HCT116 (cell line): ENCODE data around the gene HIVEP1. TPM values are rescaled to one million over a fixed set of nuclear protein-coding genes. Genes with fewer than 3 reads are reported as not detected.

ENCODE experiments used
- ATAC-seq: fragments of 200-7000 bp; cut with Tn5 transposase; 2 replicates; pipeline ENCODE4 v1.9.1; 2020; ENCODE audit warnings: mild to moderate bottlenecking, moderate library complexity
- BruUV-seq: library from RNA; stranded (reverse); fragments of 400-500 nt; replicated peaks from 2 replicates; lab custom pipeline; 2021; lab: Mats Ljungman, UMichigan
- CTCF ChIA-PET: fragments of 300-600 bp; sonication (Branson Sonifier 250); formaldehyde crosslinking; loops from one replicate; lab custom pipeline; 2021; ENCODE audit warnings: antibody characterized with exemption; lab: Charles Lee
- POLR2A ChIA-PET: fragments of 300-600, 350-600 bp; sonication (Branson Sonifier 250); formaldehyde crosslinking; loops from one replicate; lab custom pipeline; 2021; ENCODE audit warnings: antibody characterized with exemption; lab: Charles Lee
- RAD21 ChIA-PET, 2 experiments: fragments of 300-600 bp; sonication (Branson Sonifier 250); formaldehyde crosslinking; loops; one replicate each; lab custom pipeline; 2023; ENCODE audit warnings: low total read pairs in 2 of 2; ENCODE audit not compliant: uncharacterized antibody in 2 of 2, unreplicated experiment in 2 of 2, low non-redundant PET in 1 of 2; lab: Charles Lee
- DNase-seq: peaks from one replicate; pipeline ENCODE4 v3.0.0-alpha.2; 2010; ENCODE audit warnings: low read depth, low spot score
- H2AFZ ChIP-seq: fragments of 200-600 bp; shearing (Covaris generic), sonication (generic); 2 replicates; pipeline ENCODE4 v1.6.1; 2017; ENCODE audit warnings: low read depth, mixed run types, mixed read lengths, antibody characterized with exemption, low read length; ENCODE audit not compliant: poor library complexity, severe bottlenecking
- H3K27ac ChIP-seq: 2 replicates; pipeline ENCODE4 v1.5.1; 2012; ENCODE audit warnings: low read depth, low read length
- H3K27me3 ChIP-seq: fragments of 200-600 bp; sonication (generic); 2 replicates; pipeline ENCODE4 v1.6.1; 2016; ENCODE audit warnings: mixed run types, low read length, mixed read lengths; ENCODE audit not compliant: insufficient read depth
- H3K36me3 ChIP-seq, 2 experiments: fragments of 200-500 bp in 1 of 2; fragments of 200-600 bp in 1 of 2; sonication (Bioruptor generic) in 1 of 2; sonication (generic) in 1 of 2; 2 replicates each; pipeline versions ENCODE4 v1.5.1 to v1.6.1; 2014 to 2016; ENCODE audit warnings: low read length in 2 of 2, inconsistent platforms in 1 of 2, mixed read lengths in 1 of 2, mixed run types in 1 of 2; ENCODE audit not compliant: insufficient read depth in 2 of 2, control insufficient read depth in 1 of 2
- H3K4me1 ChIP-seq, 2 experiments: fragments of 200-600 bp in 1 of 2; sonication (generic) in 1 of 2; 2 replicates each; pipeline versions ENCODE4 v1.5.1 to v1.6.1; 2012 to 2017; ENCODE audit warnings: low read length in 2 of 2, inconsistent platforms in 1 of 2, mild to moderate bottlenecking in 1 of 2, mixed read lengths in 1 of 2, mixed run types in 1 of 2, moderate library complexity in 1 of 2; ENCODE audit not compliant: insufficient read depth in 2 of 2, control insufficient read depth in 1 of 2
- H3K4me2 ChIP-seq: fragments of 200-600 bp; sonication (generic); 2 replicates; pipeline ENCODE4 v1.6.1; 2017; ENCODE audit warnings: mixed run types, low read length, mixed read lengths
- H3K4me3 ChIP-seq, 2 experiments: fragments of 200-600 bp in 1 of 2; sonication (generic) in 1 of 2; replicated peaks in 1 of 2; 2 replicates each; pipeline ENCODE4 v1.5.1; 2011 to 2016; ENCODE audit warnings: low read length in 2 of 2, control low read depth in 1 of 2, low read depth in 1 of 2, mild to moderate bottlenecking in 1 of 2, mixed read lengths in 1 of 2, mixed run types in 1 of 2
- H3K79me2 ChIP-seq: fragments of 200-600 bp; sonication (generic); 2 replicates; pipeline ENCODE4 v1.6.1; 2017; ENCODE audit warnings: mild to moderate bottlenecking, mixed run types, low read length, moderate library complexity, mixed read lengths; ENCODE audit not compliant: insufficient read depth
- H3K9ac ChIP-seq: fragments of 200-600 bp; sonication (generic); 2 replicates; pipeline ENCODE4 v1.6.1; 2016; ENCODE audit warnings: low read length, mixed read lengths
- H3K9me2 ChIP-seq: fragments of 200-600 bp; sonication (generic), shearing (Covaris generic); 2 replicates; pipeline ENCODE4 v1.6.1; 2017; ENCODE audit warnings: mixed run types, mild to moderate bottlenecking, moderate library complexity; ENCODE audit not compliant: insufficient read depth
- H3K9me3 ChIP-seq, 2 experiments: fragments of 200-500 bp in 1 of 2; fragments of 200-600 bp in 1 of 2; sonication (Bioruptor generic) in 1 of 2; sonication (generic) in 1 of 2; 2 replicates each; pipeline ENCODE4 v1.6.1; 2014 to 2017; ENCODE audit warnings: low read length in 2 of 2, mixed read lengths in 2 of 2, inconsistent platforms in 1 of 2, low read depth in 1 of 2, mild to moderate bottlenecking in 1 of 2, mixed run types in 1 of 2, moderate library complexity in 1 of 2; ENCODE audit not compliant: control insufficient read depth in 1 of 2, insufficient read depth in 1 of 2
- H4K20me1 ChIP-seq: fragments of 200-600 bp; sonication (generic), shearing (Covaris generic); 2 replicates; pipeline ENCODE4 v1.6.1; 2017; ENCODE audit warnings: mixed run types, mild to moderate bottlenecking, moderate library complexity; ENCODE audit not compliant: insufficient read depth
- CBX3 ChIP-seq: IDR thresholded peaks from 2 replicates; pipeline ENCODE4 v1.6.1; 2012; ENCODE audit warnings: low read depth
- ELF1 ChIP-seq: IDR thresholded peaks from 2 replicates; pipeline ENCODE4 v1.6.1; 2012; ENCODE audit warnings: low read depth, borderline replicate concordance
- TCF7L2 ChIP-seq: IDR thresholded peaks from 2 replicates; pipeline ENCODE4 v1.7.0; 2011; ENCODE audit warnings: borderline replicate concordance, inconsistent platforms; ENCODE audit not compliant: insufficient read depth, insufficient read length; ENCODE audit errors: extremely low read depth
- ZNF274 ChIP-seq: fragments of 200-500 bp; sonication (Bioruptor generic); IDR thresholded peaks from 2 replicates; pipeline ENCODE4 v1.6.1; 2014; ENCODE audit warnings: mild to moderate bottlenecking, low read depth, low read length, inconsistent platforms
- intact Hi-C: fragments of 100-400 bp; cut with micrococcal nuclease; formaldehyde crosslinking; loops from 2 replicates; pipeline ENCODE4 v1.10.0; 2022
- total RNA-seq: library from RNA; stranded (reverse); gene quantifications from one replicate; pipeline ENCODE4 v1.2.1, GENCODE V29; 2021; ENCODE audit not compliant: unreplicated experiment
- TF ChIP-seq, protein P1 (sequence below): IDR thresholded peaks from 2 replicates; pipeline ENCODE4 v1.6.1; 2012

The HIVEP1 gene
- total RNA-seq, 1 experiment from 2014 or later, result 11.2 TPM

- Histone ChIP-seq H3K27me3 (no peaks in the 10 kb centered on the region), H3K9me3 (no peaks in the 10 kb centered on the region), H3K4me2 (no peak overlapping the region), H3K4me3 (no peak overlapping the region), H3K9ac (no peak overlapping the region), H3K36me3 (no peaks in the 10 kb centered on the region), H4K20me1 (no peaks in the 10 kb centered on the region), H2AFZ (no peak overlapping the region), H3K27ac (no peak overlapping the region), H3K4me1 (no peaks in the 10 kb centered on the region), H3K9me2 (no peaks in the 10 kb centered on the region), H3K79me2 (no peaks in the 10 kb centered on the region)
- ATAC-seq (no peak), DNase-seq (no peak)
- TF ChIP-seq ZNF274, result no peak
- ChIA-PET POLR2A (no interaction called here), CTCF (no interaction called here), RAD21 (no interaction called here)
- intact Hi-C loops, result no loop called here
- no TSS peak for BruUV-seq
Measured at GRCh38 chr6:11999246-11999645, 12.9 kb upstream of the HIVEP1 start.

GRCh38 chr6:12000174-12000573 is 11.9 kb upstream of the HIVEP1 start:
- no peak for TF ChIP-seq CBX3
- no peak for TF ChIP-seq TCF7L2
- TF ChIP-seq ZNF274, result no peak
- TF ChIP-seq, protein P1, sequence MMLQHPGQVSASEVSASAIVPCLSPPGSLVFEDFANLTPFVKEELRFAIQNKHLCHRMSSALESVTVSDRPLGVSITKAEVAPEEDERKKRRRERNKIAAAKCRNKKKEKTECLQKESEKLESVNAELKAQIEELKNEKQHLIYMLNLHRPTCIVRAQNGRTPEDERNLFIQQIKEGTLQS, result no peak
- no peak for TF ChIP-seq ELF1
- TF ChIP-seq, all 23 proteins: peak for 0
- H3K36me3 ChIP-seq, result no peaks in the 10 kb centered on the region
- H3K9ac ChIP-seq, result no peak overlapping the region
- no peak overlapping the region for H3K4me3 ChIP-seq
- no peak overlapping the region for H3K4me2 ChIP-seq
- H3K79me2 ChIP-seq, result no peaks in the 10 kb centered on the region
- intact Hi-C loops, result no loop called here
- no peaks in the 10 kb centered on the region for H3K4me1 ChIP-seq
- no peak overlapping the region for H3K27ac ChIP-seq
- no peaks in the 10 kb centered on the region for H4K20me1 ChIP-seq
- ChIA-PET CTCF (no interaction called here), POLR2A (no interaction called here), RAD21 (interaction anchor here in 1 of 2 experiments (0.6 kb wide), 1 partner anchor 12 kb away, joined by 8 read pairs; the partner anchor contains the start of gene HIVEP1)
- H3K9me3 ChIP-seq, result no peaks in the 10 kb centered on the region
- no TSS peak for BruUV-seq
- ATAC-seq (no peak), DNase-seq (no peak)
- H3K27me3 ChIP-seq, result no peaks in the 10 kb centered on the region
- H3K9me2 ChIP-seq, result no peaks in the 10 kb centered on the region
- H2AFZ ChIP-seq, result no peak overlapping the region
